ENCODE results near the gene ROPN1L. TPM values are rescaled to one million over a fixed set of nuclear protein-coding genes. Genes with fewer than 3 reads are reported as not detected.

Gene ROPN1L
- total and polyA plus RNA-seq, 2 of the 13 experiments (the other 11 are each of a cell fraction or from before 2014, with no cell fraction given) = not detected

- no peak for ATAC-seq
- 3% methylated on average over 4 of the region's 4 CpGs for WGBS (ENCODE audit: low lambda C conversion rate)
- Histone ChIP-seq H3K4me1 (ENCODE audit: insufficient read depth, low read length) (peaks cover 23% of the 10 kb centered on the region), H3K4me3 (replicated peaks in 1 of 3; ENCODE audit: insufficient read depth in 1 of 3, low read depth in 2 of 3, low read length in 3 of 3) (peak overlapping the region in 2 of 3 experiments; percentile 56 to 83; a peak in 2 of 6 replicates), H3K36me3 (replicated peaks in 1 of 2; ENCODE audit: control insufficient read depth in 1 of 2, insufficient read depth in 2 of 2, low read length in 2 of 2) (no peaks in the 10 kb centered on the region), H3K79me2 (ENCODE audit: insufficient read depth, low read length) (no peaks in the 10 kb centered on the region), H4K20me1 (ENCODE audit: insufficient read depth, low read length) (no peaks in the 10 kb centered on the region), H3K4me2 (ENCODE audit: low read depth, low read length) (peak overlapping the region; percentile 94), H2AFZ (ENCODE audit: low read length) (no peak overlapping the region), H3K27me3 (ENCODE audit: control insufficient read depth in 1 of 2, insufficient read depth in 2 of 2, low read length in 2 of 2) (peaks cover 0 to 15% of the 10 kb centered on the region in 2 experiments; a peak in 3 of 5 replicates), H3K9me3 (ENCODE audit: low read length) (no peaks in the 10 kb centered on the region), H3K9ac (ENCODE audit: insufficient read depth, low read depth, low read length) (no peak overlapping the region), H3K27ac (ENCODE audit: extremely low read length, insufficient read depth, low read length) (no peak overlapping the region)
- no TSS peak for BruUV-seq (replicated peaks)
- no peak for DNase-seq (ENCODE audit: low spot score)
- in situ Hi-C loops (cut with HindIII; ENCODE audit: extremely low pct_ligation_motif_present, low pct_unique_long_range_greater_than_20kb) = no loop called here
- FAIRE-seq = no peak
- ChIA-PET CTCF (ENCODE audit: low intra/inter-chr PET ratio, low total read pairs) (no interaction called here), POLR2A (no interaction called here)
- intact Hi-C loops (cut with micrococcal nuclease; ENCODE audit: unreplicated experiment) = no loop called here
- TF ChIP-seq NRL (CRISPR knock-in tag; IDR thresholded peaks at IDR 0.05; ENCODE audit: borderline replicate concordance) (no peak), FLYWCH1 (CRISPR knock-in tag; IDR thresholded peaks at IDR 0.05) (no peak), ZNF205 (CRISPR knock-in tag; IDR thresholded peaks at IDR 0.05) (no peak), ZNF235 (CRISPR knock-in tag; IDR thresholded peaks at IDR 0.05; ENCODE audit: borderline replicate concordance) (no peak), ZNF761 (CRISPR knock-in tag; conservative IDR thresholded peaks at IDR 0.05) (no peak), CBX2 (IDR thresholded peaks at IDR 0.05; ENCODE audit: low read depth, low read length) (0 out of 2 replicates have a peak, but pooled peaks have one; percentile 84), CBX2 (CRISPR knock-in tag; IDR thresholded peaks at IDR 0.05; ENCODE audit: low read depth) (no peak), AGO1 (IDR thresholded peaks at IDR 0.05; ENCODE audit: low read depth, low read length, poor library complexity, severe bottlenecking) (no peak), NAIF1 (CRISPR knock-in tag; IDR thresholded peaks at IDR 0.05; ENCODE audit: borderline replicate concordance) (no peak)
Measured at GRCh38 chr5:10442576-10442975, 897 bp downstream of the ROPN1L start.

GRCh38 chr5:10445352-10445751 lies 3.7 kb downstream of the ROPN1L start:
- no peak overlapping the region for H3K4me2 ChIP-seq (ENCODE audit: low read depth, low read length)
- no peak for ATAC-seq
- ChIA-PET POLR2A (no interaction called here), CTCF (ENCODE audit: low intra/inter-chr PET ratio, low total read pairs) (no interaction called here)
- no peaks in the 10 kb centered on the region for H3K36me3 ChIP-seq (replicated peaks in 1 of 2; ENCODE audit: control insufficient read depth in 1 of 2, insufficient read depth in 2 of 2, low read length in 2 of 2)
- in situ Hi-C loops (cut with HindIII; ENCODE audit: extremely low pct_ligation_motif_present, low pct_unique_long_range_greater_than_20kb) = no loop called here
- TF ChIP-seq ATAD3A (CRISPR knock-in tag; IDR thresholded peaks at IDR 0.05) (no peak), NFYB (CRISPR knock-in tag; IDR thresholded peaks at IDR 0.05) (no peak), ZNF704 (CRISPR knock-in tag; IDR thresholded peaks at IDR 0.05; ENCODE audit: borderline replicate concordance) (no peak), MTF1 (CRISPR knock-in tag; IDR thresholded peaks at IDR 0.05) (no peak), POLR2G (IDR thresholded peaks at IDR 0.05; ENCODE audit: low read depth, low read length) (no peak), ZNF773 (CRISPR knock-in tag; IDR thresholded peaks at IDR 0.05; ENCODE audit: borderline replicate concordance) (no peak)
- TF ChIP-seq, protein P1, sequence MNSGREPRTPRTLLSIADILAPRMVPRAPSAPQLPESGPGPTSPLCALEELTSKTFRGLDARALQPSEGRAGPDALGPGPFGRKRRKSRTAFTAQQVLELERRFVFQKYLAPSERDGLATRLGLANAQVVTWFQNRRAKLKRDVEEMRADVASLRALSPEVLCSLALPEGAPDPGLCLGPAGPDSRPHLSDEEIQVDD (CRISPR knock-in tag; IDR thresholded peaks at IDR 0.05; ENCODE audit: borderline replicate concordance) = no peak
- H2AFZ ChIP-seq (ENCODE audit: low read length) = no peak overlapping the region
- WGBS (ENCODE audit: low lambda C conversion rate) = 39% methylated on average over 8 of the region's 8 CpGs
- no peaks in the 10 kb centered on the region for H3K79me2 ChIP-seq (ENCODE audit: insufficient read depth, low read length)
- H3K27me3 ChIP-seq (ENCODE audit: control insufficient read depth in 1 of 2, insufficient read depth in 2 of 2, low read length in 2 of 2) = peaks cover 0 to 15% of the 10 kb centered on the region in 2 experiments; a peak in 3 of 5 replicates
- no peak overlapping the region for H3K9ac ChIP-seq (ENCODE audit: insufficient read depth, low read depth, low read length)
- intact Hi-C loops (cut with micrococcal nuclease; ENCODE audit: unreplicated experiment) = no loop called here
- peaks cover 23% of the 10 kb centered on the region for H3K4me1 ChIP-seq (ENCODE audit: insufficient read depth, low read length)
- FAIRE-seq = no peak
- H3K27ac ChIP-seq (ENCODE audit: extremely low read length, insufficient read depth, low read length) = no peak overlapping the region
- H3K9me3 ChIP-seq (ENCODE audit: low read length) = no peaks in the 10 kb centered on the region
- no peaks in the 10 kb centered on the region for H4K20me1 ChIP-seq (ENCODE audit: insufficient read depth, low read length)
- BruUV-seq (replicated peaks) = no TSS peak
- H3K4me3 ChIP-seq (replicated peaks in 1 of 3; ENCODE audit: insufficient read depth in 1 of 3, low read depth in 2 of 3, low read length in 3 of 3) = no peak overlapping the region
- DNase-seq (ENCODE audit: low spot score) = no peak
